Fibroblast of lung (primary cell): Measurements from ENCODE around the gene PGM5.
"Not testable (repeated sequence)": the region's sequence is repeated elsewhere in the genome, so short reads cannot be mapped to it uniquely, and the experiment has no call there.

ENCODE experiments used
- EZH2 ChIP-seq: IDR thresholded peaks from 2 replicates; pipeline ENCODE4 v1.5.1; 2012; ENCODE audit warnings: low read length, control low read depth, mild to moderate bottlenecking; ENCODE audit errors: missing control alignments
- TF ChIP-seq, protein P1 (sequence below), 2 donors: IDR thresholded peaks in 1 of 2; conservative IDR thresholded peaks in 1 of 2; 1 replicate in 1 of 2; 2 replicates in 1 of 2; pipeline ENCODE4 v1.5.1; 2011 to 2012; ENCODE audit warnings: low read length in 2 of 2, control low read depth in 1 of 2, inconsistent platforms in 1 of 2, low read depth in 1 of 2, mild to moderate bottlenecking in 1 of 2

GRCh38 chr9:68375789-68376188, 19.4 kb downstream of the PGM5 start:
- TF ChIP-seq, protein P1, sequence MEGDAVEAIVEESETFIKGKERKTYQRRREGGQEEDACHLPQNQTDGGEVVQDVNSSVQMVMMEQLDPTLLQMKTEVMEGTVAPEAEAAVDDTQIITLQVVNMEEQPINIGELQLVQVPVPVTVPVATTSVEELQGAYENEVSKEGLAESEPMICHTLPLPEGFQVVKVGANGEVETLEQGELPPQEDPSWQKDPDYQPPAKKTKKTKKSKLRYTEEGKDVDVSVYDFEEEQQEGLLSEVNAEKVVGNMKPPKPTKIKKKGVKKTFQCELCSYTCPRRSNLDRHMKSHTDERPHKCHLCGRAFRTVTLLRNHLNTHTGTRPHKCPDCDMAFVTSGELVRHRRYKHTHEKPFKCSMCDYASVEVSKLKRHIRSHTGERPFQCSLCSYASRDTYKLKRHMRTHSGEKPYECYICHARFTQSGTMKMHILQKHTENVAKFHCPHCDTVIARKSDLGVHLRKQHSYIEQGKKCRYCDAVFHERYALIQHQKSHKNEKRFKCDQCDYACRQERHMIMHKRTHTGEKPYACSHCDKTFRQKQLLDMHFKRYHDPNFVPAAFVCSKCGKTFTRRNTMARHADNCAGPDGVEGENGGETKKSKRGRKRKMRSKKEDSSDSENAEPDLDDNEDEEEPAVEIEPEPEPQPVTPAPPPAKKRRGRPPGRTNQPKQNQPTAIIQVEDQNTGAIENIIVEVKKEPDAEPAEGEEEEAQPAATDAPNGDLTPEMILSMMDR (conservative IDR thresholded peaks at IDR 0.05 in 1 of 2, IDR thresholded peaks at IDR 0.05 in 1 of 2; ENCODE audit: low read depth in 1 of 2, low read length in 2 of 2) = not testable (repeated sequence)
- TF ChIP-seq EZH2 = not testable (repeated sequence)
